GM10266 (cell line): ENCODE measurements around the gene ARHGAP42.

Source experiments
- DNase-seq: peaks from one replicate; pipeline ENCODE4 v3.0.0; 2012; ENCODE audit errors: extremely low spot score
- CTCF ChIP-seq: IDR thresholded peaks from 2 replicates; pipeline ENCODE4 v1.5.1; 2012; ENCODE audit warnings: mild to moderate bottlenecking, low read depth; ENCODE audit not compliant: control insufficient read depth, insufficient read depth; ENCODE audit errors: missing control alignments

The ARHGAP42 gene

GRCh38 chr11:100769617-100770016 is 82.5 kb downstream of the ARHGAP42 start:
- TF ChIP-seq CTCF = no peak
- no peak for DNase-seq

- TF ChIP-seq CTCF = no peak
- no peak for DNase-seq
Measured at GRCh38 chr11:100774132-100774531, 87.0 kb downstream of the ARHGAP42 start.

GRCh38 chr11:100774859-100775258 is 87.8 kb downstream of the ARHGAP42 start:
- no peak for DNase-seq
- TF ChIP-seq CTCF = no peak

- TF ChIP-seq CTCF = no peak
- DNase-seq = no peak
Measured at GRCh38 chr11:100776212-100776896, 89.3 kb downstream of the ARHGAP42 start.

GRCh38 chr11:100777103-100777502 is 90.0 kb downstream of the ARHGAP42 start:
- no peak for TF ChIP-seq CTCF
- no peak for DNase-seq

GRCh38 chr11:100777736-100778135 is 90.6 kb downstream of the ARHGAP42 start:
- no peak for TF ChIP-seq CTCF
- DNase-seq = no peak

GRCh38 chr11:100778166-100778785 is 91.2 kb downstream of the ARHGAP42 start:
- DNase-seq = no peak
- TF ChIP-seq CTCF = no peak
